ENCODE measurements around the gene UTS2B. TPM values are rescaled to one million over a fixed set of nuclear protein-coding genes. Genes with fewer than 3 reads are reported as not detected.

Gene UTS2B, protein sequence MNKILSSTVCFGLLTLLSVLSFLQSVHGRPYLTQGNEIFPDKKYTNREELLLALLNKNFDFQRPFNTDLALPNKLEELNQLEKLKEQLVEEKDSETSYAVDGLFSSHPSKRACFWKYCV
- polyA plus RNA-seq (2013, experiment 1 of 2): 0.55 TPM
- polyA plus RNA-seq (2013, experiment 2 of 2): 0.55 TPM

DNA sequence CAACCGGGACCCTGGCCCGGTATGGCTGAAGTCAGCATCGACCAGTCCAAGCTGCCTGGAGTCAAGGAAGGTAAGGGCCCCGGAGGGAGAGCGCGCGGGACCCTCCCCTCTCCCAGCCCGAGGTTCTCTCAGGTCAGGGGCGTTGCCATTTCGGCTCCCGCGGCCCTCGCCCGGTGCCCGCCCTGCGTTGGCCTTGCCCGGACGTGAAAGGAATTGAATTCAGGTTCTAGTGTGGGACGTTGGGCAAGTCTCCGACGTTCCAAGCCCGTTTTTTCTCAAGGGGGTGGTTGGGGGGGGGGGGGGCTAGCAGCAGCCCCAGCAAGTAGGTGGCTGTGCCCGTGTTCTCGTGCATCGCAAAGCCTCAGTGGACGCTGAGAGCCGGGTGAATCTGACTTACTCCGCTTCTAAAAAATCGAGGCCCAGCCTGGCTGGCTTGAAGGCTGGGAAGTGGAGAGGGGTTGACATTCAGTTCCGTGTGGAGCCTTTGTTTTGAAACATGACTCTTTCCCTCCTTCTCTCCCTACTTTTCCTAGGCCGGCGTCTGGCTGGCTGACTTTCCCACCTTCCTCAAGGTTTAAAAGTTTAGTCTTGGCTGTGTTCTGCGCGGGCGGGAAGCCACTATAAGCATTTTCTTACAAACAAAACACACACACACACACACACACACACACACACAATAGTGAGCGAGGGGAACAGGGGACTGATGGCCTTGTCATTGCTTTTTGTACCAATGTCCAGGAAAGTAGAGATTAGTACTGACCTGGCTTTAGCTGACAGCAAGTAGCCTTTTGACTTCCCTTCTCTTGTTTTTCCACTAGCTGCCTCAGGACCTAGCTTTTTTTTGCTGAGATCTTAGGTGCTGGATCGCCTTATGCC, at the start of gene UTS2B:
Gene UTS2B, minus strand, starts transcription at position 873 of the 876 bp plus-strand sequence. CDS start 48,337 bp downstream, outside the sequence.
- no peaks in the 10 kb centered on the region for H3K9me3 ChIP-seq (ENCODE audit: control insufficient read depth, low read length)
- H2AFZ ChIP-seq (ENCODE audit: low read depth, low read length): peak within 1 kb of the TSS; percentile 82
- H3K4me1 ChIP-seq (ENCODE audit: control insufficient read depth, insufficient read depth, low read depth, low read length): no peaks in the 10 kb centered on the region
- peak within 1 kb of the TSS; percentile 75 to 98 for H2BK12ac ChIP-seq (ENCODE audit: low read length in 2 of 2)
- peak within 1 kb of the TSS in 1 of 2 experiments; percentile 95 for H3K14ac ChIP-seq (ENCODE audit: low read length in 2 of 2)
- peak within 1 kb of the TSS; percentile 98 for H3K18ac ChIP-seq (ENCODE audit: low read depth in 1 of 2, low read length in 2 of 2)
- H3K36me3 ChIP-seq (ENCODE audit: control insufficient read depth in 1 of 2, insufficient read depth in 2 of 2, low read depth in 1 of 2, low read length in 2 of 2): no peaks in the 10 kb centered on the region
- peak within 1 kb of the TSS; percentile 99 for H2BK15ac ChIP-seq (ENCODE audit: low read depth, poor library complexity, severe bottlenecking)
- H2BK5ac ChIP-seq (ENCODE audit: low read depth, low read length, poor library complexity, severe bottlenecking): peak within 1 kb of the TSS; percentile 96
- DNase-seq: peak; percentile 80
- H3K9ac ChIP-seq (ENCODE audit: low read length): peak within 1 kb of the TSS; percentile 96
- H3K4me3 ChIP-seq (ENCODE audit: insufficient read depth in 1 of 2, low read depth in 1 of 2, low read length in 2 of 2): peak within 1 kb of the TSS; percentile 90 to 91
- H3K4ac ChIP-seq (ENCODE audit: low read depth in 1 of 2, low read length in 2 of 2): peak within 1 kb of the TSS; percentile 87 to 94
- no peaks in the 10 kb centered on the region for H3K79me1 ChIP-seq (replicated peaks; ENCODE audit: low read length, poor library complexity, severe bottlenecking)
- no peaks in the 10 kb centered on the region for H3K27me3 ChIP-seq (ENCODE audit: control insufficient read depth in 1 of 2, insufficient read depth in 1 of 2, low read length in 2 of 2)
- H2BK120ac ChIP-seq (ENCODE audit: low read depth, low read length): peak within 1 kb of the TSS; percentile 97
- peak within 1 kb of the TSS; percentile 71 for H3K4me2 ChIP-seq (ENCODE audit: low read length, poor library complexity, severe bottlenecking)
- H3K27ac ChIP-seq (ENCODE audit: low read length, poor library complexity, severe bottlenecking): peak within 1 kb of the TSS; percentile 81
- peak within 1 kb of the TSS; percentile 97 for H4K91ac ChIP-seq (ENCODE audit: low read length)
- WGBS: under 1% methylated on average over 36 of the region's 37 CpGs
- peak within 1 kb of the TSS; percentile 92 for H4K8ac ChIP-seq (ENCODE audit: low read length)
- peak within 1 kb of the TSS; percentile 21 to 83 for H3K23ac ChIP-seq (ENCODE audit: low read length in 2 of 2)
- peak within 1 kb of the TSS; percentile 76 for H2AK5ac ChIP-seq (ENCODE audit: low read length, severe bottlenecking)

DNA sequence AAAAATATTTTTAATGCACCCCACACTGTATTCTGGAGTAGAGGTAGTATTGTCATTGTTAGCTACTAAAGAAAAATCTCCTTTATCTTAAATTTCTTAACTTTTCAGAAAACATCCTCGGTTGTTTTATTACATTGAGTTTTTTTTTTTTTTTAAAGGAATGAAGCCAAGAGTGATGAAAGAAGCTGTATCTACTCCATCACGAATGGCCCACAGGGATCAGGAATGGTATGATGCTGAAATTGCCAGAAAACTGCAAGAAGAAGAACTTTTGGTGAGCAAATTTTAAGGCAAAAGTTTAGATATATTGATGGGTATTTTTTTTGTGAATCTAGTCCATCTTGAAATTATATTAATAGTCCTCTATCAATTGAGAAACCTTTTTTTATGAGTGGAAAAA, 49.7 kb upstream of the UTS2B start:
- H3K23ac ChIP-seq (ENCODE audit: low read length in 2 of 2): no peak overlapping the region
- peak overlapping the region; percentile 61 for H3K9ac ChIP-seq (ENCODE audit: low read length)
- H2BK12ac ChIP-seq (ENCODE audit: low read length in 2 of 2): no peak overlapping the region
- no peak overlapping the region for H4K91ac ChIP-seq (ENCODE audit: low read length)
- H2BK120ac ChIP-seq (ENCODE audit: low read depth, low read length): no peak overlapping the region
- no peaks in the 10 kb centered on the region for H3K27me3 ChIP-seq (ENCODE audit: control insufficient read depth in 1 of 2, insufficient read depth in 1 of 2, low read length in 2 of 2)
- no peak overlapping the region for H3K18ac ChIP-seq (ENCODE audit: low read depth in 1 of 2, low read length in 2 of 2)
- no peak overlapping the region for H3K4me3 ChIP-seq (ENCODE audit: insufficient read depth in 1 of 2, low read depth in 1 of 2, low read length in 2 of 2)
- WGBS: 50% methylated on average over 2 of the region's 2 CpGs
- H3K9me3 ChIP-seq (ENCODE audit: control insufficient read depth, low read length): no peaks in the 10 kb centered on the region
- no peak overlapping the region for H3K27ac ChIP-seq (ENCODE audit: low read length, poor library complexity, severe bottlenecking)
- H3K14ac ChIP-seq (ENCODE audit: low read length in 2 of 2): no peak overlapping the region
- no peak overlapping the region for H3K4ac ChIP-seq (ENCODE audit: low read depth in 1 of 2, low read length in 2 of 2)
- H3K36me3 ChIP-seq (ENCODE audit: control insufficient read depth in 1 of 2, insufficient read depth in 2 of 2, low read depth in 1 of 2, low read length in 2 of 2): peaks cover 5 to 63% of the 10 kb centered on the region in 2 experiments
- no peak overlapping the region for H2BK15ac ChIP-seq (ENCODE audit: low read depth, poor library complexity, severe bottlenecking)
- H3K4me1 ChIP-seq (ENCODE audit: control insufficient read depth, insufficient read depth, low read depth, low read length): no peaks in the 10 kb centered on the region
- H2AFZ ChIP-seq (ENCODE audit: low read depth, low read length): no peak overlapping the region
- peaks cover 12% of the 10 kb centered on the region for H3K79me1 ChIP-seq (replicated peaks; ENCODE audit: low read length, poor library complexity, severe bottlenecking)
- no peak overlapping the region for H4K8ac ChIP-seq (ENCODE audit: low read length)
- no peak overlapping the region for H2AK5ac ChIP-seq (ENCODE audit: low read length, severe bottlenecking)
- DNase-seq: no peak
- no peak overlapping the region for H2BK5ac ChIP-seq (ENCODE audit: low read depth, low read length, poor library complexity, severe bottlenecking)
- no peak overlapping the region for H3K4me2 ChIP-seq (ENCODE audit: low read length, poor library complexity, severe bottlenecking)

DNA sequence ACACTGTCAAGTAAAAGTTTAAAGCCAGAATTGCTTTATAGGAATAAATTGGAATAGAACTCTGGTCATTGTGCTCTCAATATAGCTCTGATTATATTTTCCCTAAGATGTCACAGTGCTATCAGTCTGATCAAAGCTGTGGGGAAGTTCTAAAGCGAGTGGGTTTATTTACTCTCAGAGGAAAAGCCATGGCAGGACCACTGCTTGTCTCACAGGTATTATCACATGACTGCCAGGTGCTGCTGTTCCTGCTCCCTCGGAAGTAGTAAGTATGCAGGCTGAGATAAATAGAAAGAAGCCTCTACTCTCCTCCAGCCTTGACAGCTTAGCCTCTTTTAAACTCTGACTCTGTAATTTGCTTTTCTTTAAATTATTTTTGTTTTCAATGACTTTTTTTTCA, 49.1 kb upstream of the UTS2B start:
- Histone ChIP-seq H4K8ac (ENCODE audit: low read length) (no peak overlapping the region), H2BK120ac (ENCODE audit: low read depth, low read length) (no peak overlapping the region), H3K4ac (ENCODE audit: low read depth in 1 of 2, low read length in 2 of 2) (no peak overlapping the region), H3K4me1 (ENCODE audit: control insufficient read depth, insufficient read depth, low read depth, low read length) (no peaks in the 10 kb centered on the region), H3K9me3 (ENCODE audit: control insufficient read depth, low read length) (no peaks in the 10 kb centered on the region), H2AFZ (ENCODE audit: low read depth, low read length) (no peak overlapping the region), H2AK5ac (ENCODE audit: low read length, severe bottlenecking) (no peak overlapping the region), H3K36me3 (ENCODE audit: control insufficient read depth in 1 of 2, insufficient read depth in 2 of 2, low read depth in 1 of 2, low read length in 2 of 2) (peaks cover 6 to 63% of the 10 kb centered on the region in 2 experiments), H3K18ac (ENCODE audit: low read depth in 1 of 2, low read length in 2 of 2) (peak overlapping the region in 1 of 2 experiments; percentile 28), H3K14ac (ENCODE audit: low read length in 2 of 2) (no peak overlapping the region), H3K9ac (ENCODE audit: low read length) (peak overlapping the region; percentile 61), H3K27ac (ENCODE audit: low read length, poor library complexity, severe bottlenecking) (no peak overlapping the region), H3K27me3 (ENCODE audit: control insufficient read depth in 1 of 2, insufficient read depth in 1 of 2, low read length in 2 of 2) (no peaks in the 10 kb centered on the region), H2BK12ac (ENCODE audit: low read length in 2 of 2) (no peak overlapping the region), H3K4me3 (ENCODE audit: insufficient read depth in 1 of 2, low read depth in 1 of 2, low read length in 2 of 2) (no peak overlapping the region), H3K4me2 (ENCODE audit: low read length, poor library complexity, severe bottlenecking) (no peak overlapping the region), H3K23ac (ENCODE audit: low read length in 2 of 2) (no peak overlapping the region), H3K79me1 (replicated peaks; ENCODE audit: low read length, poor library complexity, severe bottlenecking) (peaks cover 14% of the 10 kb centered on the region), H2BK5ac (ENCODE audit: low read depth, low read length, poor library complexity, severe bottlenecking) (no peak overlapping the region), H4K91ac (ENCODE audit: low read length) (no peak overlapping the region), H2BK15ac (ENCODE audit: low read depth, poor library complexity, severe bottlenecking) (no peak overlapping the region)
- no peak for DNase-seq
- WGBS: 40% methylated on average over 2 of the region's 2 CpGs

DNA sequence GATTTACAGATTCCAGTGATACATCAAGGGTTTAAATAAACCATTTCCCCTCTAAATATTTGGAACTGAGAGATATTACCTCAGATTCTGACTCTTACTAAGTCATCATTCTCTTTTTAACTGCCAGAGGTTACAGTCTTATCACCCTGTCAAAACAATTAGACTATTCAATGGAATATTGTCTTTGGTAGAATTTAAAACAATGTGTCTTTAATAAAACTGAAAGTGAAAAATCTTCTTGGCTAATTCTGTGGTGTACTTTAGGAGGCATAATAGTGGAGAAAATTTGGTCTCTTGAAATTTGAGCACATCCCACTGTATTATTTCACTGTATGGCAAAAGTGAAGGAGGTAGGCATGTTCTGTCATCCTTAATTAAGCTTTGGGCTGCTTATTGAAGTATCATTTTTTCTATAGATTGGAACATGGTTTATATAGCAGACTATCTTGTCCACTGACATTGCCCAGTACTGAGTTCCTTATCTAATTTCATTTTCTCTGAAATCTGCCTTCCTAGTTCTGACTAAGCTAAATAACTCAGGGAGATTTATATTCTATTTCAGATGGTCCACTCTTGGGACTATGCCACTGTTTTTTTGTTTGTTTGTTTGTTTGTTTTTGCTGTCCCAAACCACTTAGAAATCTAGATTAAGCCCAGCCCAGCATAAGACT, 48.0 kb upstream of the UTS2B start:
- no peak overlapping the region for H3K27ac ChIP-seq (ENCODE audit: low read length, poor library complexity, severe bottlenecking)
- no peak overlapping the region for H2AK5ac ChIP-seq (ENCODE audit: low read length, severe bottlenecking)
- peaks cover 6 to 56% of the 10 kb centered on the region in 2 experiments for H3K36me3 ChIP-seq (ENCODE audit: control insufficient read depth in 1 of 2, insufficient read depth in 2 of 2, low read depth in 1 of 2, low read length in 2 of 2)
- no peak for DNase-seq
- no peak overlapping the region for H4K91ac ChIP-seq (ENCODE audit: low read length)
- no peak overlapping the region for H2BK12ac ChIP-seq (ENCODE audit: low read length in 2 of 2)
- H3K27me3 ChIP-seq (ENCODE audit: control insufficient read depth in 1 of 2, insufficient read depth in 1 of 2, low read length in 2 of 2): no peaks in the 10 kb centered on the region
- H4K8ac ChIP-seq (ENCODE audit: low read length): no peak overlapping the region
- no peak overlapping the region for H2BK120ac ChIP-seq (ENCODE audit: low read depth, low read length)
- no peak overlapping the region for H3K18ac ChIP-seq (ENCODE audit: low read depth in 1 of 2, low read length in 2 of 2)
- no peak overlapping the region for H2AFZ ChIP-seq (ENCODE audit: low read depth, low read length)
- no peak overlapping the region for H3K23ac ChIP-seq (ENCODE audit: low read length in 2 of 2)
- no peak overlapping the region for H2BK15ac ChIP-seq (ENCODE audit: low read depth, poor library complexity, severe bottlenecking)
- peak overlapping the region; percentile 83 for H3K9ac ChIP-seq (ENCODE audit: low read length)
- H3K4ac ChIP-seq (ENCODE audit: low read depth in 1 of 2, low read length in 2 of 2): no peak overlapping the region
- H3K4me2 ChIP-seq (ENCODE audit: low read length, poor library complexity, severe bottlenecking): no peak overlapping the region
- H3K14ac ChIP-seq (ENCODE audit: low read length in 2 of 2): no peak overlapping the region
- no peaks in the 10 kb centered on the region for H3K4me1 ChIP-seq (ENCODE audit: control insufficient read depth, insufficient read depth, low read depth, low read length)
- no peaks in the 10 kb centered on the region for H3K9me3 ChIP-seq (ENCODE audit: control insufficient read depth, low read length)
- H3K4me3 ChIP-seq (ENCODE audit: insufficient read depth in 1 of 2, low read depth in 1 of 2, low read length in 2 of 2): no peak overlapping the region
- no peak overlapping the region for H2BK5ac ChIP-seq (ENCODE audit: low read depth, low read length, poor library complexity, severe bottlenecking)
- peaks cover 14% of the 10 kb centered on the region for H3K79me1 ChIP-seq (replicated peaks; ENCODE audit: low read length, poor library complexity, severe bottlenecking)

Measured in mesenchymal stem cell (in vitro differentiated cells and primary cell).